BE2C (cell line): ENCODE measurements around the gene OOSP1.

ENCODE experiments used
- DNase-seq: peaks from one replicate; pipeline ENCODE4 v3.0.0-alpha.2; 2020
- H3K27me3 ChIP-seq: fragments of 250-450 bp; sonication (Bioruptor Pico); 2 replicates; pipeline ENCODE4 v1.5.1; 2020; ENCODE audit warnings: mild to moderate bottlenecking
- H3K36me3 ChIP-seq: fragments of 250-450 bp; sonication (Bioruptor Pico); 2 replicates; pipeline ENCODE4 v1.5.1; 2020; ENCODE audit warnings: mild to moderate bottlenecking
- H3K4me1 ChIP-seq: fragments of 250-450 bp; sonication (Bioruptor Pico); 2 replicates; pipeline ENCODE4 v1.5.1; 2020
- H3K4me3 ChIP-seq: 2 replicates; pipeline ENCODE4 v1.5.1; 2011; ENCODE audit warnings: low read depth, low read length
- H3K9me3 ChIP-seq: fragments of 250-450 bp; sonication (Bioruptor Pico); 2 replicates; pipeline ENCODE4 v1.5.1; 2020
- TF ChIP-seq, protein P1 (sequence below): IDR thresholded peaks from 2 replicates; pipeline ENCODE4 v1.5.1; 2012; ENCODE audit warnings: mild to moderate bottlenecking, low read depth, low read length

OOSP1 gene

DNA sequence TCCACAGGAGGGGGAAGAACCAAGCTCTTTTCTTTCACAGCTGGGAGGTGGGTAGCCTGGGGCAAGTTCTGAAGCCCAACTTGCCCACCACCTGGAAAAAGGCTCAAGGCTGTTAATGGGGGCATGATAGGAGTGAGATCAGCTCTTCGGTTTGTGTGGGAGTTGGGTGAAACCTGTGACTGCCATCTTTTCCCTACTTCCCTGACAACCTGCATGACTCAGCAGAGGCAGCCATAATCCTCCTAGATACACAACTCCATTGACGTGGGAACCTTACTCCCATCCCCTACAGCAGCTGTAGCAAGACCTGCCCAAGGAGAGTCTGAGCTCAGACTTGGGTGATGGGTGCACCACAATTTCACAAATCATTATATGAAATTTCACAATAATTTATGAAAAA is 65.5 kb downstream of the OOSP1 start:
- H3K4me3 ChIP-seq: no peak overlapping the region
- H3K4me1 ChIP-seq: no peaks in the 10 kb centered on the region
- DNase-seq: no peak
- H3K36me3 ChIP-seq: no peaks in the 10 kb centered on the region
- H3K27me3 ChIP-seq: no peaks in the 10 kb centered on the region
- no peaks in the 10 kb centered on the region for H3K9me3 ChIP-seq
- TF ChIP-seq, protein P1, sequence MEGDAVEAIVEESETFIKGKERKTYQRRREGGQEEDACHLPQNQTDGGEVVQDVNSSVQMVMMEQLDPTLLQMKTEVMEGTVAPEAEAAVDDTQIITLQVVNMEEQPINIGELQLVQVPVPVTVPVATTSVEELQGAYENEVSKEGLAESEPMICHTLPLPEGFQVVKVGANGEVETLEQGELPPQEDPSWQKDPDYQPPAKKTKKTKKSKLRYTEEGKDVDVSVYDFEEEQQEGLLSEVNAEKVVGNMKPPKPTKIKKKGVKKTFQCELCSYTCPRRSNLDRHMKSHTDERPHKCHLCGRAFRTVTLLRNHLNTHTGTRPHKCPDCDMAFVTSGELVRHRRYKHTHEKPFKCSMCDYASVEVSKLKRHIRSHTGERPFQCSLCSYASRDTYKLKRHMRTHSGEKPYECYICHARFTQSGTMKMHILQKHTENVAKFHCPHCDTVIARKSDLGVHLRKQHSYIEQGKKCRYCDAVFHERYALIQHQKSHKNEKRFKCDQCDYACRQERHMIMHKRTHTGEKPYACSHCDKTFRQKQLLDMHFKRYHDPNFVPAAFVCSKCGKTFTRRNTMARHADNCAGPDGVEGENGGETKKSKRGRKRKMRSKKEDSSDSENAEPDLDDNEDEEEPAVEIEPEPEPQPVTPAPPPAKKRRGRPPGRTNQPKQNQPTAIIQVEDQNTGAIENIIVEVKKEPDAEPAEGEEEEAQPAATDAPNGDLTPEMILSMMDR: no peak

DNA sequence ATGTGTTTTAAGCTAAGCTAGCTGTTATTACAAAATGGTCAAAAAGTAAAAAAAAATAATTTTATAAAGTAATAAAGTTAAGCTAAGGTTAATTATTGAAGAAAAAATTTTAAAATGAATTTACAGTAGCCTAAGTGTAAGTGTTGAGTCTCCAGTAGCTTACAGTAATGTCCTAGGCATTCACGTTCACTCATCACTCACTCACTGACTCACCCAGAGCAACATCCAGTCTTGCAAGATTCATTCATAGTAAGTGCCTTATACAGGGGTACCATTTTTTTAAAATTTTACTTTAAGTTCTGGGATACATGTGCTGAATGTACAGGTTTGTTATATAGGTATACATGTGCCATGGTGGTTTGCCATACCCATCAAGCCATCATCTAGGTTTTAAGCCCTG is 67.1 kb downstream of the OOSP1 start:
- H3K4me1 ChIP-seq: no peaks in the 10 kb centered on the region
- TF ChIP-seq, protein P1: no peak
- no peaks in the 10 kb centered on the region for H3K36me3 ChIP-seq
- no peak for DNase-seq
- no peaks in the 10 kb centered on the region for H3K9me3 ChIP-seq
- no peak overlapping the region for H3K4me3 ChIP-seq
- no peaks in the 10 kb centered on the region for H3K27me3 ChIP-seq
